HEK293 (cell line): Measurements from ENCODE around the gene RINL.
A peak's percentile ranks its signal among the peaks of the same experiment; 100 is the strongest.

ENCODE experiments used
- EGR2 ChIP-seq: fragments of 450-650 bp; formaldehyde crosslinking; IDR thresholded peaks from 2 replicates; pipeline ENCODE4 v1.5.1; 2016; ENCODE audit warnings: low read depth, missing biosample characterization, missing genetic modification characterization
- IKZF3 ChIP-seq: fragments of 450-650 bp; IDR thresholded peaks from 2 replicates; pipeline ENCODE4 v1.5.0; 2018; ENCODE audit warnings: missing biosample characterization, mild to moderate bottlenecking, missing genetic modification characterization, moderate library complexity
- KLF7 ChIP-seq: fragments of 450-650 bp; formaldehyde crosslinking; IDR thresholded peaks from 2 replicates; pipeline ENCODE4 v1.5.1; 2016; ENCODE audit warnings: missing biosample characterization, missing genetic modification characterization, borderline replicate concordance
- SP7 ChIP-seq: fragments of 450-650 bp; formaldehyde crosslinking; IDR thresholded peaks from 2 replicates; pipeline ENCODE4 v1.5.1; 2016; ENCODE audit warnings: missing biosample characterization, missing genetic modification characterization
- WT1 ChIP-seq: fragments of 450-650 bp; formaldehyde crosslinking; IDR thresholded peaks from 2 replicates; pipeline ENCODE4 v1.5.1; 2016; ENCODE audit warnings: missing biosample characterization, missing genetic modification characterization
- ZBTB1 ChIP-seq: fragments of 450-650 bp; formaldehyde crosslinking; IDR thresholded peaks from 2 replicates; pipeline ENCODE4 v1.5.1; 2016; ENCODE audit warnings: missing biosample characterization, missing genetic modification characterization
- ZBTB17 ChIP-seq: fragments of 450-650 bp; formaldehyde crosslinking; IDR thresholded peaks from 2 replicates; pipeline ENCODE4 v1.5.1; 2016; ENCODE audit warnings: missing biosample characterization, missing genetic modification characterization
- ZBTB21 ChIP-seq: fragments of 450-650 bp; formaldehyde crosslinking; IDR thresholded peaks from 2 replicates; pipeline ENCODE4 v1.5.1; 2017; ENCODE audit warnings: missing biosample characterization, missing genetic modification characterization
- ZBTB48 ChIP-seq: fragments of 450-650 bp; formaldehyde crosslinking; IDR thresholded peaks from 2 replicates; pipeline ENCODE4 v1.5.1; 2016; ENCODE audit warnings: missing biosample characterization, missing genetic modification characterization
- ZBTB7A ChIP-seq: fragments of 450-650 bp; formaldehyde crosslinking; IDR thresholded peaks from 2 replicates; pipeline ENCODE4 v1.5.1; 2016; ENCODE audit warnings: low read depth, missing biosample characterization, missing genetic modification characterization
- ZFP37 ChIP-seq: fragments of 450-650 bp; formaldehyde crosslinking; IDR thresholded peaks from 2 replicates; pipeline ENCODE4 v1.5.1; 2016; ENCODE audit warnings: missing biosample characterization, missing genetic modification characterization
- ZNF16 ChIP-seq: fragments of 450-650 bp; formaldehyde crosslinking; IDR thresholded peaks from 2 replicates; pipeline ENCODE4 v1.5.1; 2016; ENCODE audit warnings: low read depth, missing biosample characterization, missing genetic modification characterization
- ZNF184 ChIP-seq: fragments of 450-650 bp; IDR thresholded peaks from 2 replicates; pipeline ENCODE4 v1.5.1; 2018; ENCODE audit warnings: missing biosample characterization, mild to moderate bottlenecking, missing genetic modification characterization
- ZNF248 ChIP-seq: fragments of 450-650 bp; formaldehyde crosslinking; IDR thresholded peaks from 2 replicates; pipeline ENCODE4 v1.5.1; 2017; ENCODE audit warnings: missing biosample characterization, missing genetic modification characterization
- ZNF302 ChIP-seq: fragments of 450-650 bp; formaldehyde crosslinking; IDR thresholded peaks from 2 replicates; pipeline ENCODE4 v1.5.1; 2016; ENCODE audit warnings: missing biosample characterization, missing genetic modification characterization, low read depth
- ZNF354C ChIP-seq: fragments of 450-650 bp; formaldehyde crosslinking; IDR thresholded peaks from 2 replicates; pipeline ENCODE4 v1.5.1; 2016; ENCODE audit warnings: missing biosample characterization, missing genetic modification characterization, low read depth, borderline replicate concordance
- ZNF48 ChIP-seq: fragments of 450-650 bp; formaldehyde crosslinking; IDR thresholded peaks from 2 replicates; pipeline ENCODE4 v1.5.1; 2016; ENCODE audit warnings: missing biosample characterization, missing genetic modification characterization
- ZNF514 ChIP-seq: fragments of 450-650 bp; formaldehyde crosslinking; IDR thresholded peaks from 2 replicates; pipeline ENCODE4 v1.5.1; 2016; ENCODE audit warnings: missing biosample characterization, missing genetic modification characterization
- ZNF585B ChIP-seq: fragments of 450-650 bp; formaldehyde crosslinking; IDR thresholded peaks from 2 replicates; pipeline ENCODE4 v1.5.1; 2016; ENCODE audit warnings: missing biosample characterization, missing genetic modification characterization
- ZNF623 ChIP-seq: fragments of 450-650 bp; formaldehyde crosslinking; IDR thresholded peaks from 2 replicates; pipeline ENCODE4 v1.5.1; 2016; ENCODE audit warnings: missing biosample characterization, missing genetic modification characterization
- ZNF626 ChIP-seq: fragments of 450-650 bp; sonication (Bioruptor Pico); formaldehyde crosslinking; IDR thresholded peaks from 2 replicates; pipeline ENCODE4 v1.5.1; 2018; ENCODE audit warnings: missing biosample characterization, missing genetic modification characterization, inconsistent platforms
- ZNF670 ChIP-seq: fragments of 450-650 bp; formaldehyde crosslinking; IDR thresholded peaks from 2 replicates; pipeline ENCODE4 v1.5.1; 2016; ENCODE audit warnings: missing biosample characterization, missing genetic modification characterization, low read depth
- ZNF791 ChIP-seq: fragments of 450-650 bp; formaldehyde crosslinking; IDR thresholded peaks from 2 replicates; pipeline ENCODE4 v1.5.1; 2016; ENCODE audit warnings: missing biosample characterization, missing genetic modification characterization
- TF ChIP-seq, protein P1 (sequence below): fragments of 450-650 bp; formaldehyde crosslinking; IDR thresholded peaks from 2 replicates; pipeline ENCODE4 v1.5.1; 2016; ENCODE audit warnings: missing biosample characterization, missing genetic modification characterization
- TF ChIP-seq, protein P2 (sequence below): fragments of 450-650 bp; formaldehyde crosslinking; IDR thresholded peaks from 2 replicates; pipeline ENCODE4 v1.5.1; 2016; ENCODE audit warnings: missing biosample characterization, missing genetic modification characterization
- TF ChIP-seq, protein P3 (sequence below): fragments of 450-650 bp; formaldehyde crosslinking; IDR thresholded peaks from 2 replicates; pipeline ENCODE4 v1.5.1; 2016; ENCODE audit warnings: missing biosample characterization, missing genetic modification characterization
- TF ChIP-seq, protein P4 (sequence below): fragments of 450-650 bp; formaldehyde crosslinking; IDR thresholded peaks from 2 replicates; pipeline ENCODE4 v1.5.1; 2016; ENCODE audit warnings: missing biosample characterization, missing genetic modification characterization, low read depth
- TF ChIP-seq, protein P5 (sequence below): fragments of 450-650 bp; formaldehyde crosslinking; IDR thresholded peaks from 2 replicates; pipeline ENCODE4 v1.5.1; 2016; ENCODE audit warnings: missing biosample characterization, missing genetic modification characterization
- TF ChIP-seq, protein P6 (sequence below): fragments of 450-650 bp; formaldehyde crosslinking; IDR thresholded peaks from 2 replicates; pipeline ENCODE4 v1.5.1; 2016; ENCODE audit warnings: missing biosample characterization, missing genetic modification characterization
- TF ChIP-seq, protein P7 (sequence below): fragments of 450-650 bp; formaldehyde crosslinking; IDR thresholded peaks from 2 replicates; pipeline ENCODE4 v1.5.1; 2016; ENCODE audit warnings: missing biosample characterization, missing genetic modification characterization

Gene RINL

DNA sequence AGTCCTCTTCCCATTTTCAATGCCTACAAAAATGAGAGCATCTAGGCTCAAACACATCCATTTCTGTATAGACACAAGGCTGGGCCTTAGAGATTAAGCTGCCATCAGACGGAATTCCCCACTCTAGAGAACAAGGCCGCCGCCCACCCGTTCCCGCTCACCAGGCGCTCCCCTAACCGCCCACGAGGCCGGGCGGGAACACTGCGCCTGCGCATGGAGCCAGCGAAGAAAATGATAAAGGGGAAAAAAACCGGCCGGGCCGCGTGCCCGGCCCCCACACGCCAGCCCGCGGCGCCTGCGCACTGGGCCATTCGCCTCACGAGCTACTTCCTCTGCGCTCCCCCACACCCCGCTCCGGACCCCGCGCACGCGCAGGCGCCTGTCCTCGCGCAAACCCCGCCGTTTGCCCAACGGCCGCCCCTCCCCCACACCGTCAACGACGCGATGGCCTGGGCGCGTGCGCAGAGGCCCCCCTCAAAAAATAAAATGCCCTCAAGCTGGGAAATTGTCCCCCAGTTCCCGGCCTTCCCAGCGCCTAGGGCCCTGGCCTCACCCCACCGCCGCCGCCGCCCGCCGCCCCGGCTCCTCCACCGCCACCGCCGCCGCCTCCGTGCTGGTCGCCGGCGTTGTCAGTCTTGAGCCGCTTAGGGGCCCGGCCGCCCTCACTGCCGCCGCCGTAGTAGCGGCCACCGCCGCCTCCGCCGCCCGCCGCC lies 28.8 kb downstream of the RINL start (continued):
- TF ChIP-seq ZNF585B (tag by site-specific recombination) (no peak), ZBTB1 (tag by site-specific recombination) (no peak; the same call in 1 of the 2 replicates), ZNF248 (tag by site-specific recombination) (no peak), IKZF3 (peak; percentile 76), ZBTB21 (tag by site-specific recombination) (peak; percentile 52; the same call in 1 of the 2 replicates), ZNF623 (tag by site-specific recombination) (0 out of 2 replicates have a peak, but pooled peaks have one; percentile 5), ZNF670 (tag by site-specific recombination) (no peak), ZBTB48 (tag by site-specific recombination) (peak; percentile 29; the same call in 1 of the 2 replicates), ZFP37 (tag by site-specific recombination) (peak; percentile 36; the same call in 1 of the 2 replicates), ZNF626 (tag by site-specific recombination) (no peak), ZNF302 (no peak), SP7 (tag by site-specific recombination) (peak; percentile 58; the same call in 1 of the 2 replicates), ZNF184 (tag by site-specific recombination) (0 out of 2 replicates have a peak, but pooled peaks have one; percentile 21), ZBTB17 (peak; percentile 41; the same call in 1 of the 2 replicates), WT1 (tag by site-specific recombination) (peak; percentile 63), KLF7 (tag by site-specific recombination) (peak; percentile 95; the same call in 1 of the 2 replicates), ZNF354C (tag by site-specific recombination) (no peak), ZNF791 (tag by site-specific recombination) (no peak), ZNF514 (tag by site-specific recombination) (no peak), ZNF16 (tag by site-specific recombination) (no peak), ZBTB7A (tag by site-specific recombination) (0 out of 2 replicates have a peak, but pooled peaks have one; percentile 38), EGR2 (peak; percentile 97), ZNF48 (tag by site-specific recombination) (no peak)
- TF ChIP-seq, protein P1, sequence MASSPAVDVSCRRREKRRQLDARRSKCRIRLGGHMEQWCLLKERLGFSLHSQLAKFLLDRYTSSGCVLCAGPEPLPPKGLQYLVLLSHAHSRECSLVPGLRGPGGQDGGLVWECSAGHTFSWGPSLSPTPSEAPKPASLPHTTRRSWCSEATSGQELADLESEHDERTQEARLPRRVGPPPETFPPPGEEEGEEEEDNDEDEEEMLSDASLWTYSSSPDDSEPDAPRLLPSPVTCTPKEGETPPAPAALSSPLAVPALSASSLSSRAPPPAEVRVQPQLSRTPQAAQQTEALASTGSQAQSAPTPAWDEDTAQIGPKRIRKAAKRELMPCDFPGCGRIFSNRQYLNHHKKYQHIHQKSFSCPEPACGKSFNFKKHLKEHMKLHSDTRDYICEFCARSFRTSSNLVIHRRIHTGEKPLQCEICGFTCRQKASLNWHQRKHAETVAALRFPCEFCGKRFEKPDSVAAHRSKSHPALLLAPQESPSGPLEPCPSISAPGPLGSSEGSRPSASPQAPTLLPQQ (tag by site-specific recombination): peak; percentile 72
- TF ChIP-seq, protein P2, sequence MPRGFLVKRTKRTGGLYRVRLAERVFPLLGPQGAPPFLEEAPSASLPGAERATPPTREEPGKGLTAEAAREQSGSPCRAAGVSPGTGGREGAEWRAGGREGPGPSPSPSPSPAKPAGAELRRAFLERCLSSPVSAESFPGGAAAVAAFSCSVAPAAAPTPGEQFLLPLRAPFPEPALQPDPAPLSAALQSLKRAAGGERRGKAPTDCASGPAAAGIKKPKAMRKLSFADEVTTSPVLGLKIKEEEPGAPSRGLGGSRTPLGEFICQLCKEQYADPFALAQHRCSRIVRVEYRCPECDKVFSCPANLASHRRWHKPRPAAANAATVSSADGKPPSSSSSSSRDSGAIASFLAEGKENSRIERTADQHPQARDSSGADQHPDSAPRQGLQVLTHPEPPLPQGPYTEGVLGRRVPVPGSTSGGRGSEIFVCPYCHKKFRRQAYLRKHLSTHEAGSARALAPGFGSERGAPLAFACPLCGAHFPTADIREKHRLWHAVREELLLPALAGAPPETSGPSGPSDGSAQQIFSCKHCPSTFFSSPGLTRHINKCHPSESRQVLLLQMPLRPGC: no peak
- TF ChIP-seq, protein P3, sequence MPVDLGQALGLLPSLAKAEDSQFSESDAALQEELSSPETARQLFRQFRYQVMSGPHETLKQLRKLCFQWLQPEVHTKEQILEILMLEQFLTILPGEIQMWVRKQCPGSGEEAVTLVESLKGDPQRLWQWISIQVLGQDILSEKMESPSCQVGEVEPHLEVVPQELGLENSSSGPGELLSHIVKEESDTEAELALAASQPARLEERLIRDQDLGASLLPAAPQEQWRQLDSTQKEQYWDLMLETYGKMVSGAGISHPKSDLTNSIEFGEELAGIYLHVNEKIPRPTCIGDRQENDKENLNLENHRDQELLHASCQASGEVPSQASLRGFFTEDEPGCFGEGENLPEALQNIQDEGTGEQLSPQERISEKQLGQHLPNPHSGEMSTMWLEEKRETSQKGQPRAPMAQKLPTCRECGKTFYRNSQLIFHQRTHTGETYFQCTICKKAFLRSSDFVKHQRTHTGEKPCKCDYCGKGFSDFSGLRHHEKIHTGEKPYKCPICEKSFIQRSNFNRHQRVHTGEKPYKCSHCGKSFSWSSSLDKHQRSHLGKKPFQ (tag by site-specific recombination): no peak
- TF ChIP-seq, protein P4, sequence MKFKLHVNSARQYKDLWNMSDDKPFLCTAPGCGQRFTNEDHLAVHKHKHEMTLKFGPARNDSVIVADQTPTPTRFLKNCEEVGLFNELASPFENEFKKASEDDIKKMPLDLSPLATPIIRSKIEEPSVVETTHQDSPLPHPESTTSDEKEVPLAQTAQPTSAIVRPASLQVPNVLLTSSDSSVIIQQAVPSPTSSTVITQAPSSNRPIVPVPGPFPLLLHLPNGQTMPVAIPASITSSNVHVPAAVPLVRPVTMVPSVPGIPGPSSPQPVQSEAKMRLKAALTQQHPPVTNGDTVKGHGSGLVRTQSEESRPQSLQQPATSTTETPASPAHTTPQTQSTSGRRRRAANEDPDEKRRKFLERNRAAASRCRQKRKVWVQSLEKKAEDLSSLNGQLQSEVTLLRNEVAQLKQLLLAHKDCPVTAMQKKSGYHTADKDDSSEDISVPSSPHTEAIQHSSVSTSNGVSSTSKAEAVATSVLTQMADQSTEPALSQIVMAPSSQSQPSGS (tag by site-specific recombination): no peak
- TF ChIP-seq, protein P5, sequence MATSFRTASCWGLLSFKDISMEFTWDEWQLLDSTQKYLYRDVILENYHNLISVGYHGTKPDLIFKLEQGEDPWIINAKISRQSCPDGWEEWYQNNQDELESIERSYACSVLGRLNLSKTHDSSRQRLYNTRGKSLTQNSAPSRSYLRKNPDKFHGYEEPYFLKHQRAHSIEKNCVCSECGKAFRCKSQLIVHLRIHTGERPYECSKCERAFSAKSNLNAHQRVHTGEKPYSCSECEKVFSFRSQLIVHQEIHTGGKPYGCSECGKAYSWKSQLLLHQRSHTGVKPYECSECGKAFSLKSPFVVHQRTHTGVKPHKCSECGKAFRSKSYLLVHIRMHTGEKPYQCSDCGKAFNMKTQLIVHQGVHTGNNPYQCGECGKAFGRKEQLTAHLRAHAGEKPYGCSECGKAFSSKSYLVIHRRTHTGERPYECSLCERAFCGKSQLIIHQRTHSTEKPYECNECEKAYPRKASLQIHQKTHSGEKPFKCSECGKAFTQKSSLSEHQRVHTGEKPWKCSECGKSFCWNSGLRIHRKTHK (tag by site-specific recombination): no peak
- TF ChIP-seq, protein P6, sequence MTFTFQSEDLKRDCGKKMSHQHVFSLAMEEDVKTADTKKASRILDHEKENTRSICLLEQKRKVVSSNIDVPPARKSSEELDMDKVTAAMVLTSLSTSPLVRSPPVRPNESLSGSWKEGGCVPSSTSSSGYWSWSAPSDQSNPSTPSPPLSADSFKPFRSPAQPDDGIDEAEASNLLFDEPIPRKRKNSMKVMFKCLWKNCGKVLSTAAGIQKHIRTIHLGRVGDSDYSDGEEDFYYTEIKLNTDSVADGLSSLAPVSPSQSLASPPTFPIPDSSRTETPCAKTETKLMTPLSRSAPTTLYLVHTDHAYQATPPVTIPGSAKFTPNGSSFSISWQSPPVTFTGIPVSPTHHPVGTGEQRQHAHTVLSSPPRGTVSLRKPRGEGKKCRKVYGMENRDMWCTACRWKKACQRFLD: no peak
- TF ChIP-seq, protein P7, sequence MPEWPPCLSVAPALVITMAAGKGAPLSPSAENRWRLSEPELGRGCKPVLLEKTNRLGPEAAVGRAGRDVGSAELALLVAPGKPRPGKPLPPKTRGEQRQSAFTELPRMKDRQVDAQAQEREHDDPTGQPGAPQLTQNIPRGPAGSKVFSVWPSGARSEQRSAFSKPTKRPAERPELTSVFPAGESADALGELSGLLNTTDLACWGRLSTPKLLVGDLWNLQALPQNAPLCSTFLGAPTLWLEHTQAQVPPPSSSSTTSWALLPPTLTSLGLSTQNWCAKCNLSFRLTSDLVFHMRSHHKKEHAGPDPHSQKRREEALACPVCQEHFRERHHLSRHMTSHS: no peak
